B cell (primary cell): Measurements from ENCODE around the gene RARRES1. TPM values are rescaled to one million over a fixed set of nuclear protein-coding genes. Genes with fewer than 3 reads are reported as not detected.

Experiments used
- ATAC-seq: fragments of 200-7000 bp; cut with Tn5 transposase; one replicate; pipeline ENCODE4 v1.10.0; 2021; ENCODE audit warnings: low read depth, mild to moderate bottlenecking, moderate number of reproducible peaks, moderate library complexity
- CTCF ChIA-PET: fragments of 350-600 bp; sonication (Branson Sonifier 250); formaldehyde crosslinking; loops from one replicate; lab custom pipeline; 2021; ENCODE audit warnings: antibody characterized with exemption, inconsistent platforms; lab: Charles Lee
- POLR2A ChIA-PET: fragments of 350-600 bp; sonication (Branson Sonifier 250); formaldehyde crosslinking; loops from one replicate; lab custom pipeline; 2021; ENCODE audit warnings: antibody characterized with exemption; lab: Charles Lee
- DNase-seq: peaks from one replicate; pipeline ENCODE4 v3.0.0; 2013
- H2AFZ ChIP-seq: 2 replicates; pipeline ENCODE4 v1.6.1; 2012; ENCODE audit warnings: mild to moderate bottlenecking, low read depth, low read length; ENCODE audit not compliant: insufficient read depth, poor library complexity, severe bottlenecking
- H3K27ac ChIP-seq, 2 donors: 1 replicate in 1 of 2; 2 replicates in 1 of 2; pipeline ENCODE4 v1.5.1; 2012 to 2013; ENCODE audit warnings: low read length in 2 of 2, mild to moderate bottlenecking in 2 of 2, moderate library complexity in 1 of 2
- H3K27me3 ChIP-seq, 4 experiments: fragments of 200-600 bp in 1 of 4; sonication (generic) in 1 of 4; replicated peaks in 1 of 4; 1 replicate in 2 of 4; 2 replicates in 2 of 4; pipeline versions ENCODE4 v1.6.1 to v1.7.0; 2013 to 2016; ENCODE audit warnings: low read length in 3 of 4, mild to moderate bottlenecking in 2 of 4, mixed read lengths in 1 of 4, moderate library complexity in 1 of 4; ENCODE audit not compliant: insufficient read depth in 4 of 4, control insufficient read depth in 3 of 4; ENCODE audit errors: control extremely low read depth in 1 of 4
- H3K36me3 ChIP-seq, 2 experiments: replicated peaks in 1 of 2; 1 replicate in 1 of 2; 2 replicates in 1 of 2; pipeline versions ENCODE4 v1.6.1 to v1.7.1; 2013; ENCODE audit warnings: low read length in 1 of 2; ENCODE audit not compliant: insufficient read depth in 2 of 2, control insufficient read depth in 1 of 2; ENCODE audit errors: control extremely low read depth in 1 of 2, extremely low read depth in 1 of 2
- H3K4me1 ChIP-seq, 2 donors: fragments of 200-600 bp in 1 of 2; sonication (generic) in 1 of 2; 1 replicate in 1 of 2; 2 replicates in 1 of 2; pipeline versions ENCODE4 v1.5.1 to v1.6.1; 2013 to 2017; ENCODE audit warnings: low read length in 2 of 2; ENCODE audit not compliant: control insufficient read depth in 2 of 2, insufficient read depth in 2 of 2
- H3K4me2 ChIP-seq: replicated peaks from 2 replicates; pipeline ENCODE3; 2012; ENCODE audit warnings: mild to moderate bottlenecking, low read depth, low read length; ENCODE audit not compliant: poor library complexity, severe bottlenecking
- H3K4me3 ChIP-seq, 5 experiments: fragments of 200-600 bp in 1 of 5; sonication (generic) in 1 of 5; 1 replicate in 3 of 5; 2 replicates in 2 of 5; pipeline versions ENCODE4 v1.5.1 to v1.7.0; 2011 to 2016; ENCODE audit warnings: low read length in 4 of 5, mild to moderate bottlenecking in 4 of 5, low read depth in 2 of 5, control low read depth in 1 of 5, moderate library complexity in 1 of 5; ENCODE audit not compliant: insufficient read depth in 1 of 5; ENCODE audit errors: control extremely low read depth in 1 of 5, extremely low read depth in 1 of 5
- H3K79me2 ChIP-seq: fragments of 200-600 bp; sonication (generic); one replicate; pipeline ENCODE4 v1.6.0; 2016; ENCODE audit warnings: low read length; ENCODE audit not compliant: control insufficient read depth, insufficient read depth
- H3K9ac ChIP-seq: fragments of 200-600 bp; sonication (generic); 2 replicates; pipeline ENCODE4 v1.6.1; 2017; ENCODE audit warnings: mild to moderate bottlenecking, low read length, moderate library complexity
- H3K9me3 ChIP-seq, 3 donors: one replicate each; pipeline versions ENCODE4 v1.6.1 to v1.7.1; 2013; ENCODE audit warnings: low read length in 2 of 3; ENCODE audit not compliant: control insufficient read depth in 2 of 3, insufficient read depth in 1 of 3; ENCODE audit errors: control extremely low read depth in 1 of 3
- H4K20me1 ChIP-seq: 2 replicates; pipeline ENCODE4 v1.6.0; 2012; ENCODE audit warnings: mild to moderate bottlenecking, low read length; ENCODE audit not compliant: insufficient read depth, control insufficient read depth, poor library complexity, severe bottlenecking
- H3K27ac Mint-ChIP-seq: one replicate; pipeline ENCODE4 v1.8.0; 2021; ENCODE audit warnings: mixed read lengths
- H3K27me3 Mint-ChIP-seq: one replicate; pipeline ENCODE4 v1.8.0; 2021; ENCODE audit warnings: mixed read lengths
- H3K4me1 Mint-ChIP-seq: one replicate; pipeline ENCODE4 v1.8.0; 2021; ENCODE audit warnings: mixed read lengths
- H3K4me3 Mint-ChIP-seq: one replicate; pipeline ENCODE4 v1.8.0; 2021; ENCODE audit warnings: mixed read lengths
- H3K9me3 Mint-ChIP-seq: one replicate; pipeline ENCODE4 v1.8.0; 2022; ENCODE audit warnings: mixed read lengths; ENCODE audit not compliant: insufficient read depth
- CTCF ChIP-seq: fragments of 200-600 bp; IDR thresholded peaks from one replicate; pipeline ENCODE4 v1.8.0; 2022; ENCODE audit warnings: antibody characterized with exemption, mild to moderate bottlenecking
- EZH2 ChIP-seq: IDR thresholded peaks from 2 replicates; pipeline ENCODE4 v1.6.1; 2012; ENCODE audit warnings: borderline replicate concordance, low read depth, mild to moderate bottlenecking, moderate library complexity, low read length; ENCODE audit not compliant: insufficient read depth, poor library complexity, severe bottlenecking
- WGBS: methylation state at CpG from one replicate; pipeline ENCODE4 v1.1.5; 2013; ENCODE audit warnings: missing lambda C conversion rate; ENCODE audit not compliant: insufficient coverage; 5-methylcytosine and 5-hydroxymethylcytosine counted together
- intact Hi-C: fragments of 100-400 bp; cut with micrococcal nuclease; formaldehyde crosslinking; loops from one replicate; pipeline ENCODE4 v1.10.0; 2022
- polyA plus RNA-seq: library from polyadenylated mRNA; depleted of rRNA; stranded (reverse); fragments of >200 nt; gene quantifications from 2 replicates; pipeline ENCODE4 v1.2.3, GENCODE V29; 2012
- total RNA-seq, 2 donors: library from RNA; stranded (reverse); fragments of 120-200 nt in 1 of 2; gene quantifications; 1 replicate in 1 of 2; 2 replicates in 1 of 2; pipeline versions ENCODE4 v1.2.3 to v1.2.4, GENCODE V29; 2013 to 2022

Gene RARRES1
- total and polyA plus RNA-seq, 2 donors (not counting 1 experiment from before 2014, with no cell fraction given): not detected

- no peaks in the 10 kb centered on the region for H3K27me3 Mint-ChIP-seq
- Histone ChIP-seq H3K4me3 (no peak overlapping the region), H3K27me3 (no peaks in the 10 kb centered on the region), H3K36me3 (no peaks in the 10 kb centered on the region), H3K27ac (no peak overlapping the region), H3K4me1 (no peaks in the 10 kb centered on the region), H4K20me1 (no peaks in the 10 kb centered on the region), H3K9ac (no peak overlapping the region), H3K79me2 (no peaks in the 10 kb centered on the region), H3K4me2 (no peak overlapping the region), H3K9me3 (no peaks in the 10 kb centered on the region), H2AFZ (no peak overlapping the region)
- DNase-seq (no peak), ATAC-seq (no peak)
- 100% methylated on average over 1 of the region's 3 CpGs for WGBS
- no peaks in the 10 kb centered on the region for H3K4me1 Mint-ChIP-seq
- no peak overlapping the region for H3K4me3 Mint-ChIP-seq
- TF ChIP-seq CTCF (no peak), EZH2 (no peak)
- intact Hi-C loops: no loop called here
- ChIA-PET POLR2A (no interaction called here), CTCF (no interaction called here)
- no peak overlapping the region for H3K27ac Mint-ChIP-seq
- no peaks in the 10 kb centered on the region for H3K9me3 Mint-ChIP-seq
Measured at GRCh38 chr3:158771982-158772381, 39.7 kb upstream of the RARRES1 start.

- Histone ChIP-seq H3K4me1 (no peaks in the 10 kb centered on the region), H4K20me1 (no peaks in the 10 kb centered on the region), H3K4me2 (no peak overlapping the region), H2AFZ (no peak overlapping the region), H3K9me3 (no peaks in the 10 kb centered on the region), H3K27me3 (no peaks in the 10 kb centered on the region), H3K36me3 (no peaks in the 10 kb centered on the region), H3K9ac (no peak overlapping the region), H3K4me3 (no peak overlapping the region), H3K27ac (no peak overlapping the region), H3K79me2 (no peaks in the 10 kb centered on the region)
- no peak overlapping the region for H3K27ac Mint-ChIP-seq
- DNase-seq (no peak), ATAC-seq (no peak)
- intact Hi-C loops: no loop called here
- no peaks in the 10 kb centered on the region for H3K9me3 Mint-ChIP-seq
- H3K27me3 Mint-ChIP-seq: no peaks in the 10 kb centered on the region
- ChIA-PET POLR2A (no interaction called here), CTCF (no interaction called here)
- no peak overlapping the region for H3K4me3 Mint-ChIP-seq
- TF ChIP-seq CTCF: no peak
- TF ChIP-seq EZH2: no peak
- WGBS: 100% methylated on average over 1 of the region's 1 CpG
- H3K4me1 Mint-ChIP-seq: no peaks in the 10 kb centered on the region
Measured at GRCh38 chr3:158771577-158771976, 39.3 kb upstream of the RARRES1 start.
